HG02571 (cell line): ENCODE data around the gene TAF5L.
"Not testable (repeated sequence)": the region's sequence is repeated elsewhere in the genome, so short reads cannot be mapped to it uniquely, and the experiment has no call there.

Experiments
- ATAC-seq: cut with Tn5 transposase; IDR thresholded peaks from one replicate; pipeline ENCODE4 v1.9.1; 2021; ENCODE audit warnings: mild to moderate bottlenecking, moderate library complexity; ENCODE audit not compliant: unreplicated experiment

The TAF5L gene

DNA sequence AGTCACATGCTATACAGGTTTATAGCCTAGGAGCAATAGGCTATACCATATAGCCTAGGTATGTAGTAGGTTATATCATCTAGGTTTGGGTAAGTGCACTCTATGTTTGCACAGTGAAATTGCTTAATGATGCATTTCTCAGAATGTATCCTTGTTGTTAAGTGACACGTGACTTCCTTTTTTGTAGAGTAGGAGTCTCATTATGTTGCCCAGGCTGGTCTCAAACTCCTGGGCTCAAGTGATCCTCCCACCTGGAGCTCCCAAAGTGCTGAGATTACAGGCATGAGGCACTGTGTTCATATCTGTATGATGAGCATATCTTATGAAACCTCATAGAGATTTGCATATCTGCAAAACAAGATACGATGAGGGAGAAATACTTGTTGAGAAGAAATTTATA is 53.6 kb downstream of the TAF5L start:
- no peak for ATAC-seq

DNA sequence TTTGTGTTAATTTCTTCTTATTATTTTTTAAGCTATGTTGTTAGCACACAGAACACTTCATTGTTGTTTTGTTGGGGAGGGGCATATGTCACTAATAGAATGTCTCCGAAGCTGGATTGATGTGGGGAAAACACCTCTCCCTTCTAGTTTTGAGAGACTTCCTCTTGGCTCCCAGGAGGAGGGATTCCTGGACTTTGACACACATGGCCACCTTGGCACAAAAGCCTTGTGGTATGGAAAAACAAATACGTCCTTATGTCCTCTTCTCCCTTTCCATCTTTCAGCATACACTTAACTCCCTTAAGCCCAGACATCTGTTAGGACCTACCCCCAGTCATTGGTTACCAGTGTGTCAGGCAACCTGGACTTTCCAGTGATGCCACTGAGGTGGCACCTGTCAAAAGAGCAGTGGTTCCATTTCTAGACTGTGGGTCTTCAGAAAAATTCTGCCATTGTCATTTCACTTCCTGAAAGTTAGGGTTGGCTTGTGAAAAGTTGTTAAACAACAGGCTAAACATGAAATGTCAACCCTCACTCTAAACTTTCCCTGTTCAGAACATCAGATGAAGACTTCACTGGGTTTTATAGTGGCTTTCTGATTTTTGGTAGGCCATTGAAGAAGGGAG is 54.9 kb downstream of the TAF5L start:
- no peak for ATAC-seq

DNA sequence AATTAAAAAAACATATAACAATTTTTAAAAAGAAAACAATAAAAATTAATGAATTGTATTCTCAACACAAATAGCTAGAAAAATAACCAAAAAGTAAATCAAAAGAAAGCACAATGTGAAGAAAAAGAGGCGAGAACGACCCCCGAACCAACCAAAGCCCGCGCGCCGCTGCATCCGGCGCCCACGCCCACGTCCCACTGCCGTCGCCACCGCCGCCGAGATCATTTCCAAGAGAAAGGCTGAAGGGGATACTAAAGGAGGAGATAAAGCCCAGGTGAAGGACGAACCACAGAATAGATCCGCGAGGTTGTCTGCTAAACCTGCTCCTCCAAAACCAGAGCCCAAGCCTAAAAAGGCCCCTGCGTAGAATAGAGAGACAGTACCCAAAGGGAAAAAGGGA is 55.6 kb downstream of the TAF5L start:
- ATAC-seq, result no peak

DNA sequence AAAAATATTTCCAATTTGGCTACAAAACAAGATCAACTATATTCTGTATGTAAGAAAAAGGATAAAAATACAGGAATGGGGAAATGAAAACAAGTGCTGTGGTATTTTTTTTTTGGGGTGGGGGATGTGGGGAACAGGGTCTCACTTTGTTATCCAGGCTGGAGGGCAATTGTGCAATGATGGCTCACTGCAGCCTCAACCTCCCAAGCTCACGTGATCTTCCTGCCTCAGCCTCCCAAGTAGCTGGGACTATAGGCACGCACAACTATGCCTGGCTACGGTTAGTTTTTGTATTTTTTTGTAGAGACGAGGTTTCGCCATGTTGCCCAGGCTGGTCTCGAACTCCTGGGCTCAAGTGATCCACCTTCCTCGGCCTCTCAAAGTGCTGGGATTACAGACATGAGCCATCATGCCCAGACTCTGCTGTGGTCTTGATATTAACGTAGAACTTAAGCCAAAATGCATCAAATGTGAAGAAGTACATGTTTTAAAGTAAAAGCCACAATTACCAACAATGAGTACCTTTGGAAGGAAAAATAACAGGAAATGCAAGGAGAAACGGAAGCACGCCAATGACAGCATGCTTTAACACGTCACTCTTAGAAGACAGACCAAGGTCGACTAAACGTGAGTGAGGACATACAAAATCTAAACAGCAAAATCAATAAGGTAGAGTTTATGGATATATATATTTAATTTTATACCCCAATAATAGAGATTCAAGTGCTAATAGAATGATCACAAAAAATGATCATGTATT is 58.6 kb downstream of the TAF5L start:
- no peak for ATAC-seq

DNA sequence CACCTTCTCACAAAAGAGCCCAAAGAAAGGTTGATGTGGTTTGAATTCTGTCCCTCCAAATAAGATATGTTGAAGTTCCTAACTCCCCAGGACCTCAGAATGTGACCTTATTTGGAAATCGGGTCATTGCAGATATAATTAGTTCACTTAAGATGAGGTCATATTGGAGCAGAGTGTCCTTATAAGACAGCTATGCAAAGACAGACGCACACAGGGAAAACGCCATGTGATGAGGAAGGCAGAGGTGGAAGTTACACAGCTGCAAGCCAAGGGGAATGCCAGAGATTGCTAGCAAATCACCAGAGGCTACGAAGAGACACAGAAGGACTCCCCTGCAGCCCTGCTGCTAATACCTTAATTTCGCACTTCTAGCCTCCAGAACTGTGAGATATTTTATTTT is 62.2 kb downstream of the TAF5L start:
- ATAC-seq, result no peak

DNA sequence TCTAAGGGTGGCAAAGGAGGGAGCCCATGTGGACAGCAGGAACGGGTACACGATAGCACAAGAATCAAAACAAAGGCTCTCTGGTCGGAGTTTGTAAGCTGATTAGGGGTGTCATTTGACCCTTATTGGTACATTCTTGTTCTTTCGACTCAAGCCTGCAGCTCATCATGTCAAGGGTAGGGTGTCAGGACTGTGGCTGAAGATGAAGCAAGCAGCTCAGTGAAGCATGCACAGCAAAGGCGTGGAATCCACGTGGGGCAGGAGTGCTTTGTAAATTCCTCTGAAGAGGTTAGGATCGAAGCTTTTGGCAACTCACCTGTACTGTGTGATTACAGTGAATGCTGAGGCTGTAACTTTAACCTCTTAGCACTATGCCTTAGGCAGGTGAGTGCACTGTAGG is 62.7 kb downstream of the TAF5L start:
- ATAC-seq, result no peak

DNA sequence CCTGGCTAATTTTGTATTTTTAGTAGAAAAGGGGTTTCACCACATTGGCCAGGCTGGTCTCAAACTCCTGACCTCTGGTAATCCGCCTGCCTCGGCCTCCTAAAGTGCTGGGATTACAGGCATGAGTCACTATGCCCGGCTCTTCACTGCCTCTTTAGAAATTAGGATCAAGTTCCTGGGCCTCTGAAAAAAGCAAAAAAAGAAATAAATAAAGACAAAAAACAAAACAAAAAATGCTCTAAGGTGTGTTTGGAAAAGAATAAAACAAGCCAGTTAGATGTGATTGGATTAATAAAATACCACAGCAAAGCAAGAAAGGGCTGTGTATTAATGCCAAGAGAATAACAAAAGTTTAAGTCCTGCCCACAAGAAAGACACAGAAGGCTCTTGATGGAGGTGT is 63.2 kb downstream of the TAF5L start:
- ATAC-seq, result no peak

DNA sequence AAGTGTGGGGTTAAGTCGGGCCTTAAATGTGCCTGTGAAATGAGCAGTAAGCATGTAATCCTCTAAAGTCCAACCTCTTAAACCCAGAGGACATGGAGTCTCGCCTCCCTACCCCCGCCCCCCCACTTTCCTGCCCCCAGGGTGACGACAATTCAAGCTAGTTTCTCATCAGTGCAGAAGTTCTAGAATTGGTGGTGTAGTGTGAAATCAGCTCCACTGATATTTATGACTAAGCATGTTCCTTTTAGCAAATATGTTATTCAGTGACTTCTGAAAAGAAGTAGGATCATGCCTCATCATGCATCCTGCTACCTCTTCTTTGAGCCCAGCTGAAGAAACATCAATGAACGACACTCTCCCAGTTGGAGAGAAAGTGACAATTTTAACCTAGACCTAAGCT is 64.8 kb downstream of the TAF5L start:
- no peak for ATAC-seq

DNA sequence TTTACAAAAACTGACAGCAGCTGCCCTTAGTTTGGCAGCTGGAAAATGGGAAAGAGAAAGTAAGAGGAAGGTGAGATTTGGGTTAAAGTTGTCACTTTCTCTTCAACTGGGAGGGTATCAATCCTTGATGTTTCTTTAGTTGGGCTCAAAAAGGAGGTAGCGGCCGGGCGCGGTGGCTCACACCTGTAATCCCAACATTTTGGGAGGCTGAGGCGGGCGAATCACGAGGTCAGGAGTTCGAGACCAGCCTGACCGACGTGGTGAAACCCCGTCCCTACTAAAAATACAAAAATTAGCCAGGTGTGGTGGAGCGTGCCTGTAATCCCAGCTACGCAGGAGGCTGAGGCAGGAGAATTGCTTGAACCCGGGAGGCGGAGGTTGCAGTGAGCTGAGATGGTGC is 65.8 kb downstream of the TAF5L start:
- ATAC-seq, result not testable (repeated sequence)

DNA sequence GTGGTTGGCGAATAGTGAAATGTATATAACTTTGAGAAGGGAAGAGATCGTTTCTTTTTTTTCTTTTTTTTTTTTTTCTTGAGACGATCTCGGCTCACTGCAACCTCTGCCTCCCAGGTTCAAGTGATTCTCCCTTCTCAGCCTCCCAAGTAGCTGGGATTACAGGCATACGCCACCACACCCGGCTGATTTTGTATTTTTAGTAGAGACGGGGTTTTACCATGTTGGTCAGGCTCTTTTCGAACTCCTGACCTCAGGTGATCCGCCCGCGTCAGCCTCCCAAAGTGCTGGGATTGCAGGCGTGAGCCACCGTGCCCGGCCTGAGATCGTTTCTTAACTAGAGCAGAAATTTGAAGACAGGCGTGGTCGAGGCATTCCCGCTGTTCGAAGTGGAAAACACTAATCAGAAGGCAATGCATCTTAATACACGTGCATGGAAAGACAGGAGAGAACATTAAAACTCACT is 66.6 kb downstream of the TAF5L start:
- ATAC-seq, result not testable (repeated sequence)

DNA sequence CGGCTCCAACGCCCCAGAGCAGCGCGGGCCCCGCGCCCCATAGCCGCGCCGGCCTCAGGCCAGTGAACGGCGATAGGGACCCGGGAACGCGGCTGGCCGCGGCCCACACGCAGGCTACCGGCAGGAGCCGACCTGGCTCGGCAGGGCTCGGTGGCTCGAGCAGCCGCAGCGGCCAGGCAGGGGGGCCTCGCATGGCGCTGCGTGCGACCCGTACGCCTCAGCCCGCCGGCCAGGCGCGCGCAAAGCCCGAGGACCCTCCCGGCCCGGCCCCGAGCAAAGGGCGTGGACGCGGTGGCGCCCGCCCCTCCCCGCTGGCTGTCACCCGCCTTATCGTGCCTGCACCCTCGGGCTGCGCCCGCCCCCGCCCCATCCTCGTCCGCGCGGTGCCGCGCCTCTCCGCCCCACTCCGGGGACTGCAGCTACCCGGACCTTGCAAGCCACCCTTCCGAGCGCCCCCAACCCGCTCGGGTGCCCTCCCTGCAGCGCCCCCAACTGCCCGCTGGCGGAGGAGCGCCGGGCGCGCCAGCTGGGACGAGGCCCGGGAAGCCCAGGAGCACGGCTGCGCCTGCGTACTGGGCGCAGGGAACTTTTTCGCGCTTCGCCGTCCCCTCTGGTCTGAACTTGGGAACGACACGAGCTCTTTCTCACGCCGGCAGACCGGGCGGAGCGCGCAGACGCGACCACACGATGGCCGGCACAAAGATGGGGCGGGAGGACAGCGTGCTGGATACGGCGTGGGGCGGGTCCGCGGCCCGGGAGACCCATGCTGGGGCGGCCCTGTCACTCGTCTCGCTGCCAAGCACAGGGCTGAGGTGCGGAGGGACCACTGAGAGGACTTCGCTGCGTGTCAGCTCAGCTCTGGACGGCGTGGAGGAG is 67.2 kb downstream of the TAF5L start, which contains the start of gene ABCB10:
Gene ABCB10, minus strand, starts transcription at position 248 of the 876 bp plus-strand sequence. Its CDS starts 55 bp downstream, at position 193.
- ATAC-seq, result peak; percentile 78

DNA sequence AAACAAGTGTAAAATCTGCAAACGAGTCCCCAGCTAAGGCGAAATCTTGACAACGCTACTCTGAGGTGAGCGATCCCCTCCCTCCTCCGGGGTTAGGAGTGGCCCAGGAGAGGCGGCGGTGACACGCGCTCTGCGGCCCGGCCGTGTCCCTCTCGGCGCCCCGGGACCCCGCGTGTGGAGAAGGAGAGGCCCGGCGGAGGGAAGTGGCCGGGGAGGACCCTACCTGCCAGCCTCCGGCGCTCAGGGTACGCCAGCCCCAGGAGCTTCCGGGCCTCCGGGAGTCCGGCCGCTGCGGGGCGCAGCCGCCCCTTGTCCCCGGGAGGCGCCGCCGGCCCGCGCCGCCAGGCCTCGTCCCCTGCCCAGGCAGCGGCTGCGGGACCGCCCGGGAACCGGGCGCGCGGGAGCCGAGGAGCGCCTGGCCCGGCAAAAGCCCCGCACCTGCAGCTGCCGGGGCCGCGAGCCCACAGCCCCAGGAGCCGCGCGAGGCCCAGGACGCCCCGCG is 68.0 kb downstream of the TAF5L start:
- ATAC-seq, result peak; percentile 33

DNA sequence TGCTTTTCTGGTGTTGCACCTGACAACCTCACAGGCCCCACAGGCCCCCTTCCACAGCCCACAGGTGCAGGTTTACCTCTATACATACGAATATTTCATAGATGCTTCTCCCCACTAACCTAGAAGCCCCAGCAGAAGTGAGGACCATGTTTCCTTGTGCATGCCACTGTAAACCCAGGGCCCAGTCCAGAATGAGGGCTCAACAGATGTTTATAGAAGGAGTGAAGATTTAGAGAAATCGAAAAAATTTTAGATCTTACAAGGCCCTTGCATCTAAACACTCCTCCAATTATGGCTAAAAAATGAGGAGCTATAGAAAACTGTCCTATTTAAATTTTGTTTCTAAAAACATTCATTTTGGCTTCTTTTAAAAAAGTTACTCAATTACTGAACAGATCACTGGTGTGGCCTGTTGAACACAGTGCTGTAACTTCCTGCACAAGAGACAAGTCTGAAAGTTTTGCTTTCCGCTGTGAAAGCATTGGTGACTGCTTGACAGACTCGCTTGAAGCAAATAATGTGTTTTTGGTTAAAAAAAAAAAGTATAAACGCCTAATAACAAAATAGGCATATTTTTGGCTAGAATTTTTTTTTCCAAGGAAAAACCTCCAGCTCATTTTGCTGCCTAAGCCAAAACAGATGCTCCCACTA is 68.6 kb downstream of the TAF5L start:
- no peak for ATAC-seq

DNA sequence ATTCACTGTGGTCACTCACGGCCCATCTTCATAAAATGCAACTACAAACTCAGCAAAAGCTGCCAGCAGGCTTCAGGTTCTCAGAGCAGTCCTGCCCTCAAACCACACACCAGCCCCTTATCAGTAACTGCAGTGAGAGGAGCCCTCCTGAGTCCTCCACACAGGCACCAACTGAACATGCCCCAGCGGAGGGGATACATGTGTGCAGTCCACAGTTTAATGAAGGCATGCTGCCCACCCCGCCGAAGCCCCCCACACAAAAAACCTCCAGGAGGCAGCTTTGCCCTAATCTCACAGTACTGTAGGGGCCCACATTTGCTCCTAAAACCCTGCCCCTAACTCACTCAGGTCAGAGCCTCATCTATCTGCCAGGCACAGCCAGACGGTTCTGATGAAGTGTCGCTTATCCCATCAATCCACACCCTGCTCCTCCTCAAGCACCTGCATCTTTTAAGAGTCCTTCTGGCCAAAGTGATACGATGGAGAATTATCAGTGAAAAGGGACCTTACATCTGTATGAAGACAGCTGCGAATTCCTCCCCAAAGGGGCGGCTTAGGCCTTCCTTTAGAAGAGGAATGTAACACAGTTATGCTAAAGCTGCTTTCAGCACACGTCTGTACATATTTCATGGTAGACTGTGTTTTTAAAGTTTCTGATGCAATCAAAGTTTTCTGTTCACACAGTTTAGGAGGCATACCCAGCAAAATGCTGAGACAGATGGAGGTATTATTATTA is 70.9 kb downstream of the TAF5L start:
- ATAC-seq, result no peak

DNA sequence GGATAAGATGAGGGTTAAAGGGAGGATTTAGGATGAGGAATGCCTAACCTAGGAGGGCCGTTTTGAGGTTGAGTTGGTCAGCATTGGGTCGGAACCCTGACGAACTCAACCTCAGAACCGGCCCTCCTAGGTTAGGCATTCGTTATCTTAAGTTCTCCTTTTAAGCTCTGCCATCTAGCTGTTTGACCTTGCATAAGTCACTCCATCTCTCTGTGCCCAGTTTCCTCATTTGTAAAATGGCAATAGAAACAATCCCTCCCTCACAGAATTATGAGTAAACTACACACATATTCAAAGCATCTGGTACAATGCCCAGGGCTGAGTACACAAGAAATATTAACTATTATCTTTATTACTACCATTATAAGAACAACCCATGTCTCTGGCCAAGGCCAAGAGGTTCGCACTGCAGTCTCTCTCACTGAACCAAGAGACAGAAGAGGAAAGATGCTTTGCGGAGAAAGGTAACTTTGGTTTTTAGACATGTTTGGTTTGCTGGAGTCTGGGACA is 72.2 kb downstream of the TAF5L start:
- ATAC-seq, result no peak

DNA sequence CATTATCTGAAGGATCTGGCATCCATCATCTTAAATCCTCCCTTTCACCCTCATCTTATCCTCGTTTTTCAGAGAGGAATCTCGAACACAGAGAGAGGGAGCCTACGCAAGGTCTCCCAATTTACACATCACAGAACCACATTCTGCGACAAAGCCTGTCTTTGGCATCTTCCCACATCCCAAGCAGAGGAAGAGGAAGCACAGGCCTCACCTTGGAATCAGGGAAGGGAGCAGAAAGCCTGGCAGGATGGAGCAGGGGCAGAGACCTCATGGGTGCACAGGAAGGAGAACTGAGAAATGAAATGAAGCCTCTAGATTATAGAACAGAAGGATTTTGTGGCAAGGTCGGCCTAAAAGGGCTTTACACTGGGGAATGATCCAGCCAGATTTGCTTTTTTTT is 73.2 kb downstream of the TAF5L start:
- ATAC-seq, result no peak

DNA sequence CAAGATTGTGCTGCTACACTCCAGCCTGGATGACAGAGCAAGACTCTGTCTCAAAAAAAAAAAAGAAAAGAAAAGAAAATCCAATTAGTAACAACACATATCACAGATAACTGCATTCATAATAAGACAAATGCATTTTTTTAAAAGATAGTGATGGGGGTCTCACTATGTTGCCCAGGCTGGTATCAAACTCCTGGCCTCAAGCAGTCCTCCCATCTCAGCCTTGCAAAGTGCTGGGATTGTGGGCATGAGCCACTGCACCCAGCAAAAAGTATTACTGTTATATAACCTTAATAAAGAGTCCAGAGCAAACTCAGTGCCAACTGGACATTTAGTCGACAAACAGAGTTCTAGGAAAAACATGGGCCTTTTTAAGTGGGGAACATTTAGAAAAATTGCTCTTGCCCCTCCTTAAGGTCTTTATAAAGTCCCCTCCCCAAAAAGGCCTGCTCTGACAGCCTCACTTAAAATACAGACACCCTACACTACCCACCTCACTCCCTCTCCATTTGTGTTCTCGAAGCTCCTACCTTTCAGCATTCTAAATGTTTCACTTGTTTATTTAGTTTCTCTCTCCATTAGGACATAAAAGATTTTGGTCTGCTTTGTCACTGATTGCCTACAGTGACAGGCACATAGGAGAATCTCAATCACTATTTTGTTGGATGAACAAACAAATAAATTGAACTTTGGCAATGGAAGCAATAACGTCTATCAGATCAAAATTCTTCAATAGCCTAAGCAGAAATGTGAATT is 74.9 kb downstream of the TAF5L start:
- no peak for ATAC-seq

DNA sequence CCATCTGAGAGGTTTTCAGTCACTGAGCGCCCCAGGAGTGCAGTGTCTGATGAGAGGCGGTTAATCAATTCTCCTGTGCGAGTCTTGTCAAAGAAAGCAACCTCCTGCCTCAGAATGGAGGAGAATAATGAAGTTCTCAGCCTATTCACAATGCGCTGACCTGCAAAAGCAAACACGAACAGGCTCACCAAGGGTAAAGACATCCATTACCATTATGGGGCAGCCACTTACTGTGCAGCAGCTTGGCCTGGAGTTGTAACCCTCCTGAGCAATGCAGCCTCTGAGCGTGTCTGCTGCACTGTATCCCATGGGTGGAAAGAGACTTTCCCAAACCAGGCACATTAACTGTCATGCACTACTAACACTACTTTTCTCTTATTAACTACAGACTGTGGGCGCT is 78.4 kb downstream of the TAF5L start:
- ATAC-seq, result no peak

DNA sequence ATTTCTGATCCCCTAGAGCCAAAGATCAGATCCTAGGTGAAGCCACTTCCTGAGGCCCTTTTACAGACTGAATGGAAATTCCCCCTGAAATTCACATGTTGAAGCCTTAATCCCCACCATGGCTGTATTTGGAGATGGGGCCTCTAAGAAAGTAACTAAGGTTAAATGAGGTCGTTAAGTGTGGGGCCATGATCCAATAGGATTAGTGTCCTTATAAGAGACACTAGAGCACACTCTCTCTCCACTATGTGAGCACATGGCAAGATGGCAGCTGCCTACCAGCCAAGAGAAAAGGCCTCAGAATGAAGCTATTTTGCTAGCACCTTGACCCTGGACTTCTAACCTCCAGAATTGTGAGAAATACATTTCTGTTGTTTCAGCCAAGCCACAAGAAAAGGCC is 81.3 kb downstream of the TAF5L start:
- no peak for ATAC-seq
